Measurements from ENCODE around the gene DYSF.
"Not testable (repeated sequence)": the region's sequence is repeated elsewhere in the genome, so short reads cannot be mapped to it uniquely, and the experiment has no call there.

DYSF gene

GRCh38 chr2:71453404-71454220, at the start of gene DYSF:
Gene DYSF (plus strand): TSS chr2:71453561.
- Histone ChIP-seq H3K36me3 (ENCODE audit: insufficient read depth, low read length) (no peaks in the 10 kb centered on the region), H3K27me3 (ENCODE audit: insufficient read depth, low read length, poor library complexity, severe bottlenecking) (no peaks in the 10 kb centered on the region), H3F3A (ENCODE audit: low read depth) (0 out of 2 replicates have a peak, but pooled peaks cover 2% of the 10 kb centered on the region), H2AFZ (ENCODE audit: low read length) (0 out of 2 replicates have a peak within 1 kb of the TSS, but pooled peaks have one; percentile 50), H3K4me1 (ENCODE audit: insufficient read depth, low read length, poor library complexity, severe bottlenecking) (peaks cover 87% of the 10 kb centered on the region), H3K9ac (ENCODE audit: low read depth, low read length, poor library complexity, severe bottlenecking) (peak within 1 kb of the TSS; percentile 51), H4K20me1 (ENCODE audit: insufficient read depth, low read length, poor library complexity, severe bottlenecking) (no peaks in the 10 kb centered on the region), H3K9me3 (ENCODE audit: insufficient read depth, low read depth, low read length) (no peaks in the 10 kb centered on the region), H3K4me3 (ENCODE audit: low read length, poor library complexity, severe bottlenecking) (peak within 1 kb of the TSS; percentile 50), H3K4me2 (ENCODE audit: low read depth, low read length, poor library complexity, severe bottlenecking) (peak within 1 kb of the TSS; percentile 62), H3K9me2 (replicated peaks; ENCODE audit: low read depth, low read length) (no peaks in the 10 kb centered on the region), H3K79me2 (ENCODE audit: insufficient read depth, low read length) (no peaks in the 10 kb centered on the region)
- TF ChIP-seq CTCF (conservative IDR thresholded peaks at IDR 0.05; ENCODE audit: low read length) (no peak), EZH2phosphoT487 (IDR thresholded peaks at IDR 0.05; ENCODE audit: borderline replicate concordance) (no peak)

- no peak overlapping the region for H3K4me3 ChIP-seq (ENCODE audit: low read length, poor library complexity, severe bottlenecking)
These were observed 43.8 kb upstream of the DYSF start for GRCh38 chr2:71409611-71410010.

GRCh38 chr2:71410696-71411095, 42.7 kb upstream of the DYSF start:
- no peaks in the 10 kb centered on the region for H4K20me1 ChIP-seq (ENCODE audit: insufficient read depth, low read length, poor library complexity, severe bottlenecking)
- no peaks in the 10 kb centered on the region for H3K79me2 ChIP-seq (ENCODE audit: insufficient read depth, low read length)
- no peak overlapping the region for H3K4me3 ChIP-seq (ENCODE audit: low read length, poor library complexity, severe bottlenecking)
- peaks cover 41% of the 10 kb centered on the region for H3K36me3 ChIP-seq (ENCODE audit: insufficient read depth, low read length)
- H3F3A ChIP-seq (ENCODE audit: low read depth), result no peaks in the 10 kb centered on the region
- no peak overlapping the region for H2AFZ ChIP-seq (ENCODE audit: low read length)
- H3K27me3 ChIP-seq (ENCODE audit: insufficient read depth, low read length, poor library complexity, severe bottlenecking), result no peaks in the 10 kb centered on the region
- no peaks in the 10 kb centered on the region for H3K9me3 ChIP-seq (ENCODE audit: insufficient read depth, low read depth, low read length)
- H3K9me2 ChIP-seq (replicated peaks; ENCODE audit: low read depth, low read length), result no peaks in the 10 kb centered on the region
- H3K4me2 ChIP-seq (ENCODE audit: low read depth, low read length, poor library complexity, severe bottlenecking), result no peak overlapping the region
- H3K4me1 ChIP-seq (ENCODE audit: insufficient read depth, low read length, poor library complexity, severe bottlenecking), result no peaks in the 10 kb centered on the region
- TF ChIP-seq EZH2phosphoT487 (IDR thresholded peaks at IDR 0.05; ENCODE audit: borderline replicate concordance) (no peak), CTCF (conservative IDR thresholded peaks at IDR 0.05; ENCODE audit: low read length) (no peak)
- no peak overlapping the region for H3K9ac ChIP-seq (ENCODE audit: low read depth, low read length, poor library complexity, severe bottlenecking)

More at GRCh38 chr2:71409611-71410010, 43.8 kb upstream of the DYSF start:
- H3K27me3 ChIP-seq (ENCODE audit: insufficient read depth, low read length, poor library complexity, severe bottlenecking), result no peaks in the 10 kb centered on the region
- no peak overlapping the region for H3K9ac ChIP-seq (ENCODE audit: low read depth, low read length, poor library complexity, severe bottlenecking)
- TF ChIP-seq CTCF (conservative IDR thresholded peaks at IDR 0.05; ENCODE audit: low read length), result no peak
- TF ChIP-seq EZH2phosphoT487 (IDR thresholded peaks at IDR 0.05; ENCODE audit: borderline replicate concordance), result no peak
- H3K9me3 ChIP-seq (ENCODE audit: insufficient read depth, low read depth, low read length), result no peaks in the 10 kb centered on the region
- H3K4me2 ChIP-seq (ENCODE audit: low read depth, low read length, poor library complexity, severe bottlenecking), result no peak overlapping the region
- no peaks in the 10 kb centered on the region for H4K20me1 ChIP-seq (ENCODE audit: insufficient read depth, low read length, poor library complexity, severe bottlenecking)
- H3K36me3 ChIP-seq (ENCODE audit: insufficient read depth, low read length), result peaks cover 51% of the 10 kb centered on the region
- H3K4me1 ChIP-seq (ENCODE audit: insufficient read depth, low read length, poor library complexity, severe bottlenecking), result no peaks in the 10 kb centered on the region
- H3K9me2 ChIP-seq (replicated peaks; ENCODE audit: low read depth, low read length), result no peaks in the 10 kb centered on the region
- no peaks in the 10 kb centered on the region for H3K79me2 ChIP-seq (ENCODE audit: insufficient read depth, low read length)
- no peaks in the 10 kb centered on the region for H3F3A ChIP-seq (ENCODE audit: low read depth)
- no peak overlapping the region for H2AFZ ChIP-seq (ENCODE audit: low read length)

- not testable (repeated sequence) for H3K4me2 ChIP-seq (ENCODE audit: low read depth, low read length, poor library complexity, severe bottlenecking); H3K27me3 ChIP-seq (ENCODE audit: insufficient read depth, low read length, poor library complexity, severe bottlenecking); H3K9me2 ChIP-seq (replicated peaks; ENCODE audit: low read depth, low read length); H4K20me1 ChIP-seq (ENCODE audit: insufficient read depth, low read length, poor library complexity, severe bottlenecking); H2AFZ ChIP-seq (ENCODE audit: low read length); H3F3A ChIP-seq (ENCODE audit: low read depth); H3K9me3 ChIP-seq (ENCODE audit: insufficient read depth, low read depth, low read length); H3K36me3 ChIP-seq (ENCODE audit: insufficient read depth, low read length); H3K9ac ChIP-seq (ENCODE audit: low read depth, low read length, poor library complexity, severe bottlenecking)
- H3K79me2 ChIP-seq (ENCODE audit: insufficient read depth, low read length), result peaks cover 24% of the 10 kb centered on the region
- peak overlapping the region; percentile 99 for H3K4me3 ChIP-seq (ENCODE audit: low read length, poor library complexity, severe bottlenecking)
- H3K4me1 ChIP-seq (ENCODE audit: insufficient read depth, low read length, poor library complexity, severe bottlenecking), result peaks cover 12% of the 10 kb centered on the region
These were observed 36.5 kb upstream of the DYSF start for GRCh38 chr2:71416866-71417265.
